IMR-90 (cell line): ENCODE data around the gene HCN2. TPM values are rescaled to one million over a fixed set of nuclear protein-coding genes. Genes with fewer than 3 reads are reported as not detected.

ENCODE experiments used
- ATAC-seq: fragments of 200-7000 bp; cut with Tn5 transposase; 2 replicates; pipeline ENCODE4 v1.9.1; 2020; ENCODE audit warnings: low read depth, mild to moderate bottlenecking, moderate library complexity
- BruUV-seq: library from RNA; stranded (reverse); fragments of 400-500 nt; replicated peaks from 2 replicates; lab custom pipeline; 2021; lab: Mats Ljungman, UMichigan
- CTCF ChIA-PET: fragments of 300-600 bp; formaldehyde crosslinking; extraction: SDS; loops from one replicate; lab custom pipeline; 2021; ENCODE audit warnings: antibody characterized with exemption; lab: Yijun Ruan, JAX
- POLR2A ChIA-PET: fragments of 300-600 bp; sonication (Branson Sonifier 250); formaldehyde crosslinking; loops from one replicate; lab custom pipeline; 2022; ENCODE audit warnings: antibody characterized with exemption; ENCODE audit not compliant: unreplicated experiment; lab: Charles Lee
- DNase-seq: peaks from one replicate; pipeline ENCODE4 v3.0.0; 2013
- H2AFZ ChIP-seq: replicated peaks from 2 replicates; pipeline ENCODE3; 2013; ENCODE audit warnings: low read length, mild to moderate bottlenecking; ENCODE audit not compliant: poor library complexity
- H2AK5ac ChIP-seq: 2 replicates; pipeline ENCODE4 v1.6.1; 2013; ENCODE audit warnings: low read depth, low read length, inconsistent platforms
- H2AK9ac ChIP-seq: replicated peaks from 2 replicates; pipeline ENCODE3; 2013; ENCODE audit warnings: mild to moderate bottlenecking, low read depth, low read length, moderate library complexity; ENCODE audit not compliant: poor library complexity
- H2BK120ac ChIP-seq: 2 replicates; pipeline ENCODE4 v1.6.1; 2013; ENCODE audit warnings: low read depth, low read length, inconsistent platforms
- H2BK15ac ChIP-seq: 3 replicates; pipeline ENCODE4 v1.6.1; 2013; ENCODE audit warnings: low read depth, low read length, inconsistent platforms
- H2BK20ac ChIP-seq: 2 replicates; pipeline ENCODE4 v1.6.1; 2013; ENCODE audit warnings: low read depth, mild to moderate bottlenecking, inconsistent platforms, low read length, moderate library complexity
- H2BK5ac ChIP-seq: 2 replicates; pipeline ENCODE4 v1.6.1; 2013; ENCODE audit warnings: mild to moderate bottlenecking, low read depth, low read length, inconsistent platforms; ENCODE audit not compliant: poor library complexity, severe bottlenecking
- H3K14ac ChIP-seq: replicated peaks from 2 replicates; pipeline ENCODE4 v1.6.1; 2013; ENCODE audit warnings: low read depth, low read length, inconsistent platforms
- H3K18ac ChIP-seq: 2 replicates; pipeline ENCODE4 v1.6.1; 2013; ENCODE audit warnings: low read depth, low read length, control low read depth
- H3K23ac ChIP-seq: 2 replicates; pipeline ENCODE4 v1.6.1; 2013; ENCODE audit warnings: low read depth, low read length, inconsistent platforms
- H3K27ac ChIP-seq: 2 replicates; pipeline ENCODE4 v1.5.1; 2013; ENCODE audit warnings: mild to moderate bottlenecking, control low read depth, low read length; ENCODE audit not compliant: insufficient read depth
- H3K27me3 ChIP-seq: 2 replicates; pipeline ENCODE4 v1.6.1; 2013; ENCODE audit warnings: low read length; ENCODE audit not compliant: control insufficient read depth, insufficient read depth
- H3K36me3 ChIP-seq: 2 replicates; pipeline ENCODE4 v1.6.1; 2013; ENCODE audit warnings: low read length, mixed read lengths; ENCODE audit not compliant: control insufficient read depth, insufficient read depth
- H3K4ac ChIP-seq: 2 replicates; pipeline ENCODE4 v1.6.1; 2013; ENCODE audit warnings: low read depth, low read length, inconsistent platforms
- H3K4me1 ChIP-seq: 2 replicates; pipeline ENCODE4 v1.6.1; 2013; ENCODE audit warnings: low read length, mixed read lengths; ENCODE audit not compliant: control insufficient read depth, insufficient read depth
- H3K4me2 ChIP-seq: 2 replicates; pipeline ENCODE4 v1.6.1; 2013; ENCODE audit warnings: low read depth, mild to moderate bottlenecking, control low read depth, low read length, moderate library complexity
- H3K4me3 ChIP-seq: 2 replicates; pipeline ENCODE4 v1.5.1; 2013; ENCODE audit warnings: low read depth, mild to moderate bottlenecking, control low read depth, low read length, moderate library complexity; ENCODE audit not compliant: insufficient read depth
- H3K56ac ChIP-seq: 2 replicates; pipeline ENCODE4 v1.6.1; 2013; ENCODE audit warnings: low read length, inconsistent platforms; ENCODE audit not compliant: insufficient read depth; ENCODE audit errors: extremely low read depth
- H3K79me1 ChIP-seq, 2 experiments: 2 replicates each; pipeline ENCODE4 v1.6.1; 2013; ENCODE audit warnings: low read length in 2 of 2, inconsistent platforms in 1 of 2, low read depth in 1 of 2
- H3K9ac ChIP-seq: 2 replicates; pipeline ENCODE4 v1.6.1; 2013; ENCODE audit warnings: low read depth, low read length, control low read depth
- H3K9me1 ChIP-seq: 2 replicates; pipeline ENCODE4 v1.6.1; 2013; ENCODE audit warnings: low read length, inconsistent platforms; ENCODE audit not compliant: insufficient read depth
- H3K9me3 ChIP-seq: 2 replicates; pipeline ENCODE4 v1.6.1; 2013; ENCODE audit warnings: low read length; ENCODE audit not compliant: control insufficient read depth, insufficient read depth
- H4K20me1 ChIP-seq: 2 replicates; pipeline ENCODE4 v1.6.1; 2013; ENCODE audit warnings: low read length, inconsistent platforms; ENCODE audit not compliant: insufficient read depth
- H4K5ac ChIP-seq: 2 replicates; pipeline ENCODE4 v1.6.1; 2013; ENCODE audit warnings: mild to moderate bottlenecking, low read depth, low read length, control low read depth
- H4K8ac ChIP-seq, 2 experiments: 2 replicates each; pipeline ENCODE4 v1.6.1; 2013; ENCODE audit warnings: low read depth in 2 of 2, low read length in 2 of 2, control low read depth in 1 of 2, inconsistent platforms in 1 of 2
- H4K91ac ChIP-seq: 2 replicates; pipeline ENCODE4 v1.6.1; 2013; ENCODE audit warnings: low read depth, low read length, inconsistent platforms; ENCODE audit not compliant: insufficient read depth
- RAD21 ChIP-seq: IDR thresholded peaks from 2 replicates; pipeline ENCODE4 v1.6.1; 2012; ENCODE audit warnings: low read length, improper control_type of control experiment
- WGBS, 2 experiments: methylation state at CpG; one replicate each; pipeline versions ENCODE4 v1.1.5 to v1.1.7; 2013; ENCODE audit warnings: missing lambda C conversion rate in 2 of 2; ENCODE audit not compliant: insufficient read length in 1 of 2; ENCODE audit errors: extremely low coverage in 2 of 2; 5-methylcytosine and 5-hydroxymethylcytosine counted together
- dilution Hi-C: fragments of 300-500 bp; cut with HindIII; formaldehyde crosslinking; loops from one replicate; pipeline ENCODE4 v1.14.3; 2018; ENCODE audit warnings: low sequenced_read_pairs; ENCODE audit not compliant: unreplicated experiment
- in situ Hi-C: fragments of 300-500 bp; cut with MboI; formaldehyde crosslinking; loops from 3 replicates; pipeline ENCODE4 v1.14.3; 2019; ENCODE audit warnings: low sequenced_read_pairs, inconsistent platforms, mixed read lengths
- intact Hi-C: fragments of 100-400 bp; cut with micrococcal nuclease; formaldehyde crosslinking; loops from 2 replicates; pipeline ENCODE4 v1.10.0; 2022
- polyA plus RNA-seq, 3 experiments: library from polyadenylated mRNA; depleted of rRNA; stranded (reverse); fragments of >200 nt; gene quantifications; 2 replicates each; pipeline ENCODE4 v1.2.3, GENCODE V29; 2012; ENCODE audit warnings: low replicate concordance in 1 of 3
- total RNA-seq: library from RNA; depleted of rRNA; stranded (reverse); fragments of >200 nt; gene quantifications from 2 replicates; pipeline ENCODE4 v1.2.3, GENCODE V29; 2012

HCN2 gene
- total and polyA plus RNA-seq, 2 of the 4 experiments (the other 2 are of a cell fraction), result 0.72 to 2.6 TPM

DNA sequence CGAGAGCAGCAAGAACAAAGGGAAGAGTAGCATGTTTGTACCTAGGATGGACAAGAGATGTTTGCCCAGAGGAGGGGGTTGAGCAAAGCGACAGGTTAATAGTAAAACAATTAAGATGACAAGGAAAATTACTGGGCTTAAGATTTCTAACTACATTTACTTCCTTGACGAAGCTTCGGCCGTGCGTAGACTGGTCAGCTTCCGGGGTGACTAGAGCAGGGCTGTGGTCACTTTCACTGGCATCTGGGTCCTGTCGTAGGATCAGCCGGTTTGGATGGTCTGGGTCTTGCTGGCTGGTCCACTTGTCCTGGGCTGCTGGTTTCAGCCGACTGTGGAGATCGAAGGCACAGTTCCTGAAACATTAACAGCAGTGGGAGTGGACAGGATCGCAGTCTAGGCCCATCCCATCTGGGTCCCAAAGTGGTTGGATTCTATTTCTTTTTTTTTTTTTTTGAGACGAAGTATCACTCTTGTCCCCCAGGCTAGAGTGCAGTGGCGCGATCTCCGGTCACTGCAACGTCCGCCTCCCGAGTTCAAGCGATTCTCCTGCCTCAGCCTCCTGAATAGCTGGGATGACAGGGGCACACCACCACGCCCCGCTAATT lies 22.3 kb upstream of the HCN2 start:
- ChIA-PET POLR2A (no interaction called here), CTCF (interaction anchor here (0.6 kb wide), 1 partner anchor 299 kb away, joined by 3 read pairs; no protein-coding TSS in a partner anchor)
- Histone ChIP-seq H2BK120ac (no peak overlapping the region), H3K4me3 (no peak overlapping the region), H2BK5ac (no peak overlapping the region), H4K20me1 (no peaks in the 10 kb centered on the region), H4K91ac (no peak overlapping the region), H3K4me2 (no peak overlapping the region), H2AFZ (no peak overlapping the region), H4K5ac (no peak overlapping the region), H3K79me1 (peaks cover 0 to 5% of the 10 kb centered on the region in 2 experiments; a peak in 1 of 4 replicates), H3K9ac (no peak overlapping the region), H3K27me3 (no peaks in the 10 kb centered on the region), H3K9me3 (no peaks in the 10 kb centered on the region), H3K27ac (no peak overlapping the region), H3K14ac (no peak overlapping the region), H3K36me3 (no peaks in the 10 kb centered on the region), H2BK20ac (no peak overlapping the region), H3K23ac (no peak overlapping the region), H3K56ac (no peak overlapping the region), H2AK9ac (no peak overlapping the region), H3K4ac (no peak overlapping the region), H3K18ac (no peak overlapping the region), H2AK5ac (no peak overlapping the region), H3K4me1 (peaks cover 7% of the 10 kb centered on the region; the same call in 1 of the 2 replicates), H4K8ac (no peak overlapping the region), H3K9me1 (0 out of 2 replicates have a peak, but pooled peaks cover 4% of the 10 kb centered on the region), H2BK15ac (no peak overlapping the region)
- intact Hi-C loops, result no loop called here
- DNase-seq, result no peak
- WGBS, 2 experiments, result no CpG with 5 or more reads among the region's 22 CpGs
- in situ Hi-C loops, result no loop called here
- BruUV-seq, result no TSS peak
- dilution Hi-C loops, result no loop called here
- TF ChIP-seq RAD21, result no peak
- ATAC-seq, result no peak
